SH-SY5Y (cell line): Measurements from ENCODE around the gene SPAG6.

ENCODE experiments used
- GATA2 ChIP-seq: IDR thresholded peaks from 2 replicates; pipeline ENCODE4 v1.6.1; 2011; ENCODE audit warnings: mild to moderate bottlenecking, low read depth, low read length
- GATA3 ChIP-seq: IDR thresholded peaks from 2 replicates; pipeline ENCODE4 v1.6.1; 2011; ENCODE audit warnings: low read depth, mild to moderate bottlenecking, low read length, moderate library complexity

- TF ChIP-seq GATA2: no peak
- no peak for TF ChIP-seq GATA3
Measured at GRCh38 chr10:22324413-22324812, 20.9 kb upstream of the SPAG6 start.
